NCI-H128 (cell line): Measurements from ENCODE around the gene FRMPD1.
"Not testable (repeated sequence)": the region's sequence is repeated elsewhere in the genome, so short reads cannot be mapped to it uniquely, and the experiment has no call there.

Source experiments
- DNase-seq: peaks from one replicate; lab custom pipeline; 2025; ENCODE audit not compliant: unreplicated experiment; lab: John Stamatoyannopoulos, UW

The FRMPD1 gene, protein sequence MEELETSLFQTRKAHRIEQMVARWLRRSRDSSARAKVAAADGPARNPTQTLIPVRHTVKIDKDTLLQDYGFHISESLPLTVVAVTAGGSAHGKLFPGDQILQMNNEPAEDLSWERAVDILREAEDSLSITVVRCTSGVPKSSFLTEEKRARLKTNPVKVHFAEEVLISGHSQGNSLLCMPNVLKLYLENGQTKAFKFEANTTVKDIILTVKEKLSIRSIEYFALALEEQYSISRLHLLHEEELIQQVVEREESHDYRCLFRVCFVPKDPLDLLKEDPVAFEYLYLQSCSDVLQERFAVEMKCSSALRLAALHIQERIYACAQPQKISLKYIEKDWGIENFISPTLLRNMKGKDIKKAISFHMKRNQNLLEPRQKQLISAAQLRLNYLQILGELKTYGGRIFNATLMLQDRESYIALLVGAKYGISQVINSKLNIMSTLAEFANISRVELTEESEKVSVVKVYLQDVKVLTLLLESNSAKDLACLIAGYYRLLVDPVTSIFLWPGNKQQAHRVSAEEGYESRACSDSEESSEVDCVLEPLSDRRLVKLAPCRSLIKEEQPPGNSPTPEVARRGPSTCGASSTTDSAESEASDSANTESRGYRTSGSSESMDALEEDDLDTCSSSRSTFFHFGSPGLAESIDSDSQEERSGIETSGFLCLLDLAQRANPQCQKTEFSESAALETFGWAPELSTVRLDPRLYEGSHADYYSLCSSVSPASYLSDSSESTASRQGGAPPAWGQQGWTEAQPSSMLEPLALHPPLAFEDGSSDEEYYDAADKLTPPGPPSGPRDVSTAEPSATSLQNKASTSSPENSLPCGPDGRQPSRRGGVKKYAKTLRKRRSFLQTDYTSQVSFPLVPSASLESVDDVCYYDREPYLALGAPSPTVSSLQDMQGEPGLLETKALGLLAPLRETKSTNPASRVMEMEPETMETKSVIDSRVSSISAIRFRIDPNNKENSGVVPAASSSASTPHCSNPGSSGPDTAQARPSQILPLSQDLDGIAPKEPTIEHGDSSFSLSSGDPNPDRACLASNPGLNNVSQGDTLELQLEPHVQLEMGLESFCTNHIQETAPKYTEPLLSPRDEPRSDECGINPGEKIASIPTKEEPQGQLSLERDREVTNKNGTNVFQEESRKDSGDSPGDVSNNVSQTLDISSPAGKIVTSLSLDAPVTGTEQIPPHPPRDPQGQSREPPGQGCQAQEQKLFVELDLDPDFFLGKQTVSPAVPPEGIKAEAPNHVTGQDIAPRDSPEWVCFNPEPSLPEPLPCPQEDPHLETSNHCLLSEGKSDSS (N-terminal part only)

DNA sequence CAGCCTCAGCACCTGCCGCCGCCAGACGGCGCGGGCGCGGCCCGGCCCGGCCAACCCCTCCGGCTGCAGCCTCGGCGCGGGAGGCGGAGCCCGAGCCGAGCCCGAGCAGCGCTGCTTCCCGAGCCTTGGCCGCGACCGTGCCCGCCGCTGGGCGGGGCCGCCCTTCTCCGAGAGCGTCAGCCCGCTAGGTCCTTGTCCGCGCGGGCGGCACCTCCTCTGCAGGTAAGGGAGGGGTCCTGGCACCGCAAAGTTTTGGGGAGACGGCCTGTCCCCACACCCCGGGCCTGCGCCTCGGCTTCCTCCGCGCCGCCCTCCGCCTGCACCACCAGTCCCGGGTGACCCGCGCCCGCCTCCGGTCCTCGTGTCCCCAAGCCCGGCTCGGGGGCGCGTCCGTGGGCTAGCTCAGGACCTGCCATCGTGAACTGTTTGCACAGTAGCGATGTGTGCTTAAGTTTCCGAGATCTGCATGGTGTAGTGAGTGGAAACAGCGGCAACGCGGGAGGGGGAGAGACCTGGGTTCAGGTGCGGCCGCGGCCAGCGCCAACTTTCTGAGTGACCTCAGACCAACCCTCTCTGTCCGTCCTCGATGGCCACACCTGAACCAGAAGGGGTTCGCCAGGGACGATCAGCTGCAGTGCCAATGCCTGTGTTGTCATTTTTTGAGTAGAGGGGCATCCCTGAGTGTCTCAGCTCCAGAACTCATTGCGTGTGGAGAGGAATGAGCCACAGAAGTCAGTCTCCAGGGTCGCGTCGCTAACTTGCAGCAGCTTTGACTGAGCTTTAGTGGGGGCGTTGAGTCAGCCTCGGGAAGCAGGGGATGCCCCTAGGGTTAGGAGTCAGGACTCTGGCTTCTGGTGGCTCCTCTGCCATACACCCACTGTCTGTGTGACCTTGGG is at the start of gene FRMPD1:
TSS of gene FRMPD1 (plus strand) at position 82 of the 896 bp plus-strand sequence. CDS start 41,688 bp downstream, outside the sequence.
- DNase-seq = peak; percentile 44

DNA sequence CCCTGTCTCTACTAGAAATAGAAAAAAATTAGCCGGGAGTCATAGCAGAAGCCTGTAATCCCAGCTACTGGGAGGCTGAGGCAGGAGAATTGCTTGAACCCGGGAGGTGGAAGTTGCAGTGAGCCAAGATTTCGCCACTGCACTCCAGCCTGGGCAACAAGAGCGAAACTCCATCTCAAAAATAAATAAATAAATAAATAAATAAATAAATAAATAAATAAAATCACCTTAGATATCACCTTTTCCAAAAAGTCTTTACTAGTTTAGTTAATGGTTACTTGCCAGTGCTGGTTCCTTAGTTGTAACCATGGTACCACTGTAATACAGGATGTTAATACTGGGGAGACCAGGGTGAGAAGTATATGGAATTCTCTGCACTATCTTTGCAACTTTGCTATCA is 48.7 kb upstream of the FRMPD1 start:
- DNase-seq = not testable (repeated sequence)

DNA sequence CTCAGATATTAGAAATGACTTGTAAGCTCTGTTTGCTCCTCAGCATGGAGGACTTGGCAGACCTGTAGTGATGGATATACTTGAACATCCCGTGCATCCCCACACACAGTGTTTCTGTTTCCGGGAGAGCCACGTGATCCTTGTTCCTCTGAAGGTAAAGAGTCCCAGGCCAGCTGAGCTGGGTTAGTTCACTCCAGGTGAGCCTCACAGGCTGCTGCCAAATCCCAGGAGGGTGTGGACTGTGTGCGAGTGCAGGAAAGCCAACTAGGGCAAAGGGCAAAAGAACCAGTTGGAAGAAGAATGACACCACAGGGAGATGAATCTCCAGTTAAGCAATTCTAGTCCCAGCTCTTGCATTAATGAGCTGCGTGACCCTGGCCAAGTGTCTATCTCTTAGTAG is 47.9 kb upstream of the FRMPD1 start:
- no peak for DNase-seq

DNA sequence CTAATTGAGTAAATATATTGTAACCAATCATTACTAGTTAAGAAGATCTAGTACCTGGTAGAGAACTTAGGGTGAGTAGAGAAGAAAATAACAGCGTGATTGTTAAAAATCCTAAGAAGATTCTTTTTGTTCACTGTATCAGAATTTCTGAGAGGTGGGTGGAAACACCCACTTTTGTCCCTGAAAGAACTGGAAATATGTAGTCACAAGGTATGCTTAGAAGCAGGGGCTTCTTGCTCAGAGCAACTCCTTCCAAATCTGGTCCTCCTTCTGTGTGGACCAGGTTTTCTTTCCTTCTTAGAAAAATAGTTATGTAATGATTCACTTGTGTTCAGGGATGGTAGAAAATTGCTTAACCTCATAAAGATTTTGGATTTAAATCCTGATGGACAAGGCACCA is 46.5 kb upstream of the FRMPD1 start:
- DNase-seq = no peak

DNA sequence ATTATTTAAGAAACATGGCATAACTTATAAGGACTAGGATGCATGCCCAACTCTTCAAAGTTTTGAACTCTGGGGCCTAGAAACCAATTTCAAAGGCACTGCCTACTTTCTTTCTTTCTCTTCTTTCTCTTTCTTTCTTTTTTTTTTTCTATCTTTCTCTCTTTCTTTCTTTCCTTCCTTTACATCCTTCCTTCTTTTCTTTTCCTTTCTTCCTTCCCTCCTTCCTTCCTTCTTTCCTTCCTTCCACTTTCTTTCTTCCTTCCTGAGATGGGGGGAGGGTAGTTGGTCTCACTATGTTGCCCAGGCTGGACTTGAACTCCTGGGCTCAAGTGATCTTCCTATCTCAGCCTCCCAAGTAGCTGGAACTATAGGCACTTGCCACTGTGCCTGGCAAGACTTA is 42.5 kb upstream of the FRMPD1 start:
- DNase-seq = no peak

DNA sequence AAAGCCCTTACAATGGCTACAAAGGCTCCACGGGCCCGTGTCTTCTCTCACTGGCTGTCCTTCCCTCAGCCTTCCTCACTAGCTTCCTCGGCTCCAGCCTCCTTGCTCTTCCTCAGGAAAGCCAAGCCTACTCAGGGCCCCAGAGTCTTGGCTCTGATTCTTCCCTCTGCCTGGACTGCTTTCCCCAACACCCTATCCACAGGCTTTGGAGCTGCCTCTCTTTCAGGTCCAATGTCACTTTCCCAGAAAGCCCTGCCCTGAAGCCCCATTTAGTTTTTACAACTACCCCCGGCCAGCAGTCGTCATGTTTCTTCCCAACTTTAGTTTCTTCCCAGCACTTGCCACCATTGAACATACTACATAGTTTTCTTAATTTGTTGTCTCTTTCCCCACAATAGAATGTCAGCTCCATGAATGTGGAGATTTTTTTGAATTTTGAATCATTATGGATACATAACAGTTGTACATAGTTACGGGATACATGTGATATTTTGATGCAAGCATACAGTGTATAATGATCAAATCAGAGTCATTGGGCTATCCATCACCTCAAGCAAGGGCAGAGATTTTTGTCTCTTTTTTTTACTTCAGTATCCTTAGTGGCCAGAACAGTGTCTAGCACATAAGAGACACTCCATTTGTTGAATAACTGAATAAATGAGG is 40.9 kb upstream of the FRMPD1 start:
- DNase-seq = no peak

DNA sequence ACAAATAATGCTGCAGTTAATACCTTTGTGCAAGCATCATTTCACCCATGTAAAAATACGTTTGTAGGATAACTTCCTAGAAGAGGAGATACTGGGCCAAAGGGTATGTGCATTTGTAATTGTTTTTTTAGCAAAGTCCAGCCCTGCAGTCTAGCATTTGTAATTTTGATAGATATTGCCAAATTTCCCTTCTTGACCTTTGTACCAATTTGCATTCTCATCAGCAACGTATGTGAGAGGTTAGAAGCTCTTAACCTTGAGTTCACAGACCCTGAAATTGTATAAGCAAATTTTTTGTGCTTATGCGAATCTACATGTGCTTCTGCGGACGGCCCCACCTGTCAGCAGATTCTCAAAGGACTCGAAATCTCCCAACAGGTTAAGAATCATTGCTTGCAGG is 39.7 kb upstream of the FRMPD1 start:
- DNase-seq = no peak

DNA sequence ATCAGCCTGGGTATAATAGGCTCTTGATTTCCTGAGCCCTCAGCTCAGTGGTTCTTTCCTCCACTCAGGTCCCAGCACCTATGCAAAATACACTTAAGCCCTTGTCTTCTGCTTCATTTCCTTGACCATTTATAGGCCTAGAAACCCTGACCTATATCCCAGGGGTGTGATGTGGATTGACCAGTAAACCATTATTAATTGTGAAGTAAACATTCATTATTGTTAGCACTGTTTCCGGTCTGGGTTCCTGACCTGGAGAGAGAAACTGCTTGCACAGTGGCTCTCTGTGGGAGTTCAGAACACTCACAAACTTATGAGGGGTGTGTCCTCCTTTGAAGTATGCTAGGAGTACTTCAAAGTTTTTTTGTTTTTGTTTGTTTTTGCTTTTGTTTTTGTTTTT is 38.8 kb upstream of the FRMPD1 start:
- no peak for DNase-seq

DNA sequence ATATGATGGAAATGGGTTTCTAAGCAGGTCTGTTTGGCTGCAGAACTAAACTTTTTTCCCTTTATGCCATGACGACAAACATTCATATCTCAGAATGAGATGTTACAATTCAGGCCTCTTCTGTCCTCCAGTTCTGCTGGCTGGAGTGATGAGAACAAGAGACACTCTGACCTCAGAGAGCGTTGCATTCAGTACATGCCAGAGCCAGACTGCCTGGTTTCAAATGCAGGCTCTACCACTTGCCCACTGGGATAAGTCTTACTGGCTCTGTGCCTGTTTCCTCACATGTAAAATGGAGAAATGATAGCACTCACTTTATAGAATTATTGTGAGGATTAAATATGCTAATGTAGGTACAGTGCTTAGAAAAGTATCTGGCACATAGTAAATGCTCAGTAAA is 33.6 kb upstream of the FRMPD1 start:
- DNase-seq = no peak

DNA sequence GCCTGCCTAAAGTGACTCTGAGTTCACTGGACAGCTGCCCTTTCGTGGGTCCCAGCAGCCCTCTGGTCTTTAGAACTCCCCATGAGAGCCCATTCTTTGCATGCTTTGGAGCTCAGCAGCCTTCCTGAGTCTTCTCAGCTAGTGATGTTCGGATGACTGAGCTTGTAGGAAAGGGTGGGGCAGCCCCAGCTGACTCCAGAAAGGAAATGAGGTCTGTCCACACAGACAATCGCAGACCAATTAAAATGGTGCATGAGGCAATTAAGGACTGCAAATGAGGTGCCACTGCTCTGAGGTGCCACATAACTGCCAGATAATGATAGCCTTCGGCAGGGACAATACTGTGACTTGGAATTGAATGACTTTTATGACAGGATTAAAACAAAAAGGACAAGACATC is 32.9 kb upstream of the FRMPD1 start:
- no peak for DNase-seq

DNA sequence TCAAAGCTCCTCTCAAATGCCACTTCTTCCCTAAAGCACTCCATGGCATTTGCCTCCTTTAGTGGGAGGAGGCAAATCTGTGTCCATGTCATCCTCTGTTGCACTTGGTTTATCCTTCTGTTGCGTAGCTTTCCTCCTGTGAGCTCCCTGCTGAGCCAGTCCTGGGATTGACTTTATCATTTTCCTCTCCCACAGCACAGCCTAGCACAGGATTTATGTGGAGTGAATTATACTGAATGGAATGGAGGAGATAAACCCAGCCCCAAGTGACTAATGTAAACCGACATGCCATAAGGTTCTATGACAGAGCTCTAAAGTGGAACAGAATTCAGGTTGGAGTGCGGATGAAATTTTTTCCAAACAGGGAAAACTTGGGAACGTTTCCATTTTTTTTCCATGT is 31.9 kb upstream of the FRMPD1 start:
- no peak for DNase-seq

DNA sequence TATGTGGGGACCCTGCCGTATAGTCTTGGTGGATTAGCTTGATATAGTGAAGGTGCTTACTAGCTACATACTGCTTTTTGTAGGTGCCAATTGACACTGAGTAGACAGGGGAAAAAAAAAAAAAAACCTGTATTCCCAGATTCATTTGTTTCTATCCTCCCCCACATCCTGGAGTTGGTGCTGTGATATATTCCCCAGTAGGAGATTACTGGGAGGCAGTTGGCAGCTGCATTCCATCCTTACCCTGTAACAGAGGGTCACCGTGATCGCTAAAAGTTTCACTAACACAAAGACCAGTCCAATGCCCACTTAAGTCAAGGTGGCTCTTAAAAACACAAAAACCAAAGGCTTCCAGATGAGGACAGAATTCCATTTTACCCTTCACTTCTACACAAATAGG is 30.9 kb upstream of the FRMPD1 start:
- DNase-seq = no peak

DNA sequence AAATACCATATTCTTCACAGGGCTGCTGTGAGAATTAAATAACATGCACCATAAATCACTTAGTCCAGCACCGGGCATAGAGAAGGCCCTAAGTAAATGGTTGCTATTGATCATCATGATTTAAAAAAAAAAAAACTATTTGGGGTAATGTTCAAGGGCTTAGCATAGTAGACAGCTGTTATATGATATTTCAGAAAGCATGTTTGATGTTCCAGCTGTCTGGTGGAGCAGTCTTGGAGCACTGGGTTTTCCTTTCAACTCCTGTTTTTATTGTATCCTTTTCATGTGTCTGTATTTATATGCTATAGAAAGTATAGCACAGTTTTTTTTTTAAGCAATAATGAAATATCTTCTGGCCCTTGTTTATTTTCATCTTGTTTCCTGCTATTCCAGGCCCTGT is 30.4 kb upstream of the FRMPD1 start:
- no peak for DNase-seq

DNA sequence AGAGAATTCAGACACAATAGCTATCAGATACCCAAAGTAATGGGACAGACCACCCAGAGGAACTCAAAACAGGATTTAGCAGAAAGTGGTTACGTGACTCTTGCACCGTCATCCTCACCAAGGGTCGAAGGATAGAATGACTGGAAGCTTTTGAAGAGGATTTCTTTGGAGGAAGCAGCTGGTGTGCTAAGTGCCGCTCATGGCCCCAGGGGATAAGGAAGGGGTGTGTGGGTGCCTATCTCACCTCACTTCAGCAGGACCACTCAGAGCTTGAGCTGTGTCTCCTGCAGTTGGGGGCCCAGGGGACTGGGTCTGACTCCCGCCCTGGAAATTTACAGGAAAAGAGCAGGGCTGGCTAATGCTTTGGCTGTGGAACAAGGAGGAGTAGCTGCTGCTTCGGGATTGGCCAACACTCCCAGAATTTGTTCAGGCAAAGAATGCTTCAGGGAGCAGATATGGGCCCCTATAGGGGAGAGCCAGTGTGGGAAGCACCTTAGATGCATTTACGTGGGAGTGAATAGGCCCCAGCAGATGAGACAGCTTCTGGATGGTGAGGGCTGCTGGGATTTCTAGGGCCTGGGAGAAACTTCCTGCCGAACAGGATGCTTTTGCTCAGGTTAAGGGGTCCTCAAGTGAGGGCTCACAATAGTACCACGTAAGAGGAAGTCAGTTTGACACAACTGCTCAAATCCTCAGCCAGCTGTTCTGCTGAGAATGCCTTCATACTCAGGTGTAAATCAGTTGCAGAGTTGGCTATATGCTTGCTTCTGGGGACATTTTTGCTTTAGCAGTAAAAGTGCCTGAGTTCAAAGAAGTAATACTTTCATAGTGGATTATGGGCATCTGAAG is 29.3 kb upstream of the FRMPD1 start:
- DNase-seq = no peak

DNA sequence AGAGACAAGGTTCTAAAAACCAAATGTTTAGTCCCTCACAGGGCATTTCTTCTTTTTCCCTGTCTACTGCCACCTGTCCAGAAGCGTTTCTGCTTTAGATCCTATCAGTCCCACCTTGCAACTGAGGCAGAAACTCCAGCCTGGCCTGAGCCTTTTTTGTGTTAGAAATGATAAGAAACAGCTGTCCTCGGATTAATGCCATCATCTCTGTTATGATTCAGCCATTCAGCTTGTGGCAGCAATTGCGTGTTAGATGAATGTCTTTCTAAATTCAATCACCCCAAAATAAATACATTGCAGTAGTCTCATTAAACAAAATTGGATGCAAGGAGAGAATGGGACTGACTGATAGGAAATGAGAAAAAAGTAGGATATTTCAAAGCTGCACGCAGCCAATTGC is 28.3 kb upstream of the FRMPD1 start:
- DNase-seq = no peak

DNA sequence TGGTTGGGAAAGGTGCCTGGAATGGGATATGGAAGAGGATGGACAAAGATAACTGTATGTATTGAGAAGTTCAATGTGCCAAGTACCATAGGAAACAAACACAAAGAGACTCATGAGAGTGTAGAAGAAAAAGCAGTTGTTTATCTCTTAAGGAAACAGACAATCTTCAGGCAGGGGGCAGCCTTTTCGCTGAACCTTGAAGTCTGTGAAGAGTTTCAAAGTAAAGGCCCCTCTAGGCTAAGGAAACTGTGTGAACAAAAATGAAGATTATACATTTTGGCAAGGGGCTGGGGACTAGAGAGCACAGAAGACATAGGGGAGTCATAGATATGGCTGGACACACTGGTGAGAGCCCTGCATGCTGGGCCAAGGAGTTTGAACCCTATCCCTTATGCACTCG is 27.5 kb upstream of the FRMPD1 start:
- no peak for DNase-seq

DNA sequence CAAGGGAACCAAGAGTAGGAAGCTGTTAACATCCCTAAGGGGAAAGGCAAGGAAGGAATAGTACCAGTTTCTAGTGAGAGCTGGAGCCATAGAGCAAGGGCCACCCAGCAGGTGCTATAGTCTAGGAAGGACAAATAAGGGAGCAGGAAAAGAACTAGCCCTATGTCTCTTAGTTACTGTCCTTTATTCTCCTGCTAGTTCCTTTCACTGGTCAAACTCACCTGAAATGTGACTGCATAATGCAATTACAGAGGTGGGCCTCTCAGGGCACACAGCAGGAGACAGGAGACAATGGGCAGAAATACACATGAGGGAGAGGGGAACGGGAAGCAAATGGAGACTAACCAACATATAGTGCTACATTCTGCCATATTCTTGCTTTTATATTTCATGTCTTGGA is 26.7 kb upstream of the FRMPD1 start:
- DNase-seq = no peak

DNA sequence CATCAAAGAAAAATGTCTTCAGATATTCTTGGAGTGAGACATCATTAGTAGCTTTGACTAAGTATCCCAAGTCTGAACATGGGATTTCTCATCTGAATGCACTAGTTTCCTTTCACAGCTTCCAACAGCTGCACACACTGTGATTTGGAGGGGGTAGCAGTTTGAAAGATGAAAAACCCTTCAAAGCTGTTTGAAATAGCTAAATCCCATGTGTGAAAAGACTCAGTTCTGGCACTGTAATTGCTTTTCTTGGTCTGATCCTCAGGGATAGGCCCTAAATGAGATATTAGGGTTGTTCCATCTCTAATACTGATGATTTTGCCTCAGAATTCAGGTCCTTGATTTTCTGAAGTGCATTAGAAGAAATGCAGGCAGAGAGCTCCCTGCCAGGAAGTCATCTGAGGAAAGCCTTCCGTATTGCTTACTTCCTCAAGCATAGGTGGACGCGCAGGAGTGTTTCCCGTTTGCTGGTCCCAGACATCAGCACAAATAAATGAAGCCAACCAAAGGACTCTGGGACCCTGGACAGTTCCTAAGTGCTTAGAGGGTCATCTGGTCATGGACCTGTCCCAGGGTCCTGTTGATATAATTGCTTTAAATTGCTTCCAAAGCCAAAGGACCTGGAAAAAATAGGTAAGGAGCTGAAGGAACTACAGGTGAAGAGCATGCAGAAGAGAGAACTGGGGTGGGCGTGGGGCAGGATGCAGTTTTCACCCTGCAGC is 25.6 kb upstream of the FRMPD1 start:
- DNase-seq = no peak
